Stomach (tissue), 4 donors: ENCODE results near the gene LAMTOR1.

Experiments used
- CTCF ChIP-seq, 7 experiments: fragments of 450-650 bp in 4 of 7; fragments of 200-600 bp in 3 of 7; sonication (generic) in 3 of 7; IDR thresholded peaks; one replicate each; pipeline ENCODE4 v1.5.1; 2016 to 2019; ENCODE audit warnings: antibody characterized with exemption in 7 of 7, control low read depth in 2 of 7, mild to moderate bottlenecking in 1 of 7
- EP300 ChIP-seq: sonication (generic); formaldehyde crosslinking; IDR thresholded peaks from one replicate; pipeline ENCODE4 v1.6.1; 2017; ENCODE audit warnings: antibody characterized with exemption

DNA sequence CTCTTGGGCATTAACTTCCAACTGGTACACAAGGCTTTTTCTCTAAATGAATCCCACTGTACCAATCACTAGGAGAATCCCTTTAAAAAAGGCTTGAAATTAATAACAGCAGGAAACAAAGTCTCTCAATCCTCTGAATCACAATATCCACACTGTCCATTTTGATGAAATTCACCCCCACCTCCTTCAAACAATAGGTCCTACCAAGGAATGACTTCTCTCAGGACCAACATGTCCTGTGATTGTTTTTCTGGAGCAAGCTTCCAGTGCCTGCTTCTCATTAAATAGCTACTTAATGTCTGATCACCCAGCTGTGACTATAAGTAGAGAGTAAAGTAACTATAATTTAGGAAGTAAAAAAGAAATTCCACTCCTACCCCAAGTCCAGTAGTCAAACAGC lies 35.8 kb downstream of the LAMTOR1 start:
- TF ChIP-seq CTCF (IDR thresholded peaks at IDR 0.05), result no peak
- no peak for TF ChIP-seq EP300
